Left cardiac atrium (tissue), 4 donors: ENCODE measurements around the gene PPP1R3F. TPM values are rescaled to one million over a fixed set of nuclear protein-coding genes. Genes with fewer than 3 reads are reported as not detected.

ENCODE experiments used
- ATAC-seq, 2 donors: fragments of 200-7000 bp; cut with Tn5 transposase; one replicate each; pipeline ENCODE4 v1.9.1; 2020; ENCODE audit warnings: mild to moderate bottlenecking in 2 of 2, moderate library complexity in 2 of 2
- DNase-seq: peaks from one replicate; pipeline ENCODE4 v3.0.0-alpha.2; 2020
- intact Hi-C, 2 donors: fragments of 100-400 bp; cut with DNase I; formaldehyde crosslinking; loops; one replicate each; pipeline versions ENCODE4 v1.14.1 to v1.15.1; 2022 to 2023
- total RNA-seq, 2 donors: library from RNA; stranded (reverse); fragmentation: NEBNext Ultra II Directional; extraction: Animal tissue kit (Norgen Biotek cat#: 25700); gene quantifications; one replicate each; pipeline ENCODE4 v1.2.1, GENCODE V29; 2021
- donor health status: DM: no; HTN: yes; CAD: no.
- donor health status: DM: no; HTN: yes; CAD: no; lungs with severe emphysema.
- donor health status: DM: yes; HTN: yes; CAD: no.
- donor health status: Dilated cardiomyopathy.

The PPP1R3F gene
- total RNA-seq, 2 donors from 2014 or later, result 17.5 to 22.5 TPM

DNA sequence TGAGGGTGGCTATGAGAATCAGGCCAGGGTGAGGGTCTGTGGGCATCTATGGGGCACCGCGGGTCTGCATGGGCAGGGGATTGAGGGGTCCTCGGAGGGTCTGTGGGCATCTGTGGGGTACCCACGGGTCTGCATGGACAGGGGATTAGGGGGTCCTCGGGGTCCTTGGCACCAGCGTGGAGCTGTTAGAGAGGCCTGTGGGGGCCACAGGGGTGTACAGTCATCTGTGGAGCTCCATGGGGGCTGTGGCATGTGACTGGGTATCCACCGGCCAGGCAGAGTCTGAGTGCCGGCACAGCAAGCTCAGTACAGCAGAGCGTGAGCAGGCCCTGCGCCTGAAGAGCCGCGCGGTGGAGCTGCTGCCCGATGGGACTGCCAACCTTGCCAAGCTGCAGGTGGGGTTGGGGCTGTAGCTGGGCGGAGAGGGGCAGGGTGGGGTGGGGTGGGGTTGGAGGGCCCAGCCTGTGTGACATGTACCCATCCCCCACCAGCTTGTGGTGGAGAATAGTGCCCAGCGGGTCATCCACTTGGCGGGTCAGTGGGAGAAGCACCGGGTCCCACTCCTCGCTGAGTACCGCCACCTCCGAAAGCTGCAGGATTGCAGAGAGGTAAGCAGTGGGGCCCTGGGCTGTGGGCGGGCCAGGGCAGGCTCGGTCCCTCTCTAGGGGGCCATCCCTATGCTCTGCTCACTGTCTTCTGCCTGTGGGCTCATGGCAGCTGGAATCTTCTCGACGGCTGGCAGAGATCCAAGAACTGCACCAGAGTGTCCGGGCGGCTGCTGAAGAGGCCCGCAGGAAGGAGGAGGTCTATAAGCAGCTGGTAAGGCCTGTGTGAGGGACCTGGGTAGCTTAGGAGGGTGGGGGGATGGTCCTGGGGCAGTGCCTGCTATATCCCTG lies 21.4 kb upstream of the PPP1R3F start:
- intact Hi-C loops, result no loop called here
- DNase-seq, result no peak
- no peak for ATAC-seq

- intact Hi-C loops, result no loop called here
- no peak for DNase-seq
- no peak for ATAC-seq
These were observed 20.5 kb upstream of the PPP1R3F start for GRCh38 chrX:49249071-49249470.

- intact Hi-C loops, result no loop called here
- DNase-seq, result no peak
- ATAC-seq, result no peak
These were observed 20.0 kb upstream of the PPP1R3F start for GRCh38 chrX:49249616-49250015.

- ATAC-seq (no peak), DNase-seq (no peak)
- intact Hi-C loops, result no loop called here
These were observed 19.5 kb upstream of the PPP1R3F start for GRCh38 chrX:49250066-49250465.

DNA sequence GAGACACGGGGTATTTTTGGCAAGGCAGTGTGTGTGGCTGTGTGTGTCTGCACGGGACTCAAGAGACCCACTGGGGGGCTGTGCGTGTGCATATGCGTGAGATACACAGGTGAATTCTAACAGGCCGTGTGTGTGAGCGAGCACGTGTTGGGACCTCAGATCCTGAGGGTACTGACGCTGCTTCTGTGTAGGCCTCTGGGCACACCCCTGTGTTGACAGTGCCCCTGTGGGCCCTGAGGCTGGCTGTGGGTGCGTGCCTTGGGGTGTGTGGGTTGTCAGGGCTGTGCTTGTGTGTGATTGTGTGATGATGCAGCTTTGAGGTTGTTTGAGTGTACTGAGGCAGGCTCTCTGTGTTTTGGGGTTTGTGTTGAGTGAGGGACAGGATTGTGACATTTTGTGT lies 19.0 kb upstream of the PPP1R3F start:
- intact Hi-C loops, result no loop called here
- DNase-seq, result no peak
- ATAC-seq, result no peak

DNA sequence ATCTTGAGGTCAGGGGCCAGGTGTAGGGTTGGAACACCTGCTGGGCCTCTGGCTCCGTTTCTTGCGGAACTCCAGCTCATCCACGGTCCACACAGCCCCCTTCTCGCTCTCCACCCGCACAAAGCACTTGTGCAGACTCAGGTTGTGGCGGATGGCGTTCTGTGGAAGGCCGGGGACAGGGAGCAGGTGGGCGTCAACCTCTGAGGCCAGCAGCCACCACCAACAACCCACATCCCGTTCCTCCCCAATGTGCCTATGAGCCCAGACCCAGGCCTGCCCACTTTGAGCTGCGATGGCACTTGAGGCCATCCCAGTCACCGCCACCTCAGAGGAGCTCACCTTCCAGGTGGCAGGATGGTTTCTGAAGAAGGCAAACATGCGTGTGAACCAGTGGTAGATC lies 18.3 kb upstream of the PPP1R3F start:
- DNase-seq (no peak), ATAC-seq (no peak)
- intact Hi-C loops, result no loop called here

DNA sequence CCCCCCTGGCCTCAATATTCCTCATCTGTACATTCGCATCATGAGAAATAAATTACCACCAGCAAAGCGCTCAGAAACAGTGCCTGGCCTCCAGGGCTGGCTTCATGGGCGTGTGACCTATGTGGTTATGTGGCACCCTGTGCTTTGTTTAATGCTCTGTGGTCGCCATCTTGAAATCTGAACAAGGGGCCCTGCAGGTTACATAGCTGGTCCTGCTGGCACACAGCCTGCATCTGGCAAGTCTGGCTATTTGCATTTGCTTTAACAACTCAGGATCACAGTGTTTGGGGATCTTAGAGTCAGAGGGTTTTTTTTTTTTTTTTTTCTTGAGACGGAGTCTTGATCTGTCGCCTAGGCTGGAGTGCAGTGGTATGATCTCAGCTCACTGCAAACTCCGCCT lies 15.0 kb upstream of the PPP1R3F start:
- intact Hi-C loops, result no loop called here
- DNase-seq, result no peak
- ATAC-seq, result no peak

GRCh38 chrX:49256268-49256995 lies 13.2 kb upstream of the PPP1R3F start:
- intact Hi-C loops, result no loop called here
- ATAC-seq, result no peak
- no peak for DNase-seq

DNA sequence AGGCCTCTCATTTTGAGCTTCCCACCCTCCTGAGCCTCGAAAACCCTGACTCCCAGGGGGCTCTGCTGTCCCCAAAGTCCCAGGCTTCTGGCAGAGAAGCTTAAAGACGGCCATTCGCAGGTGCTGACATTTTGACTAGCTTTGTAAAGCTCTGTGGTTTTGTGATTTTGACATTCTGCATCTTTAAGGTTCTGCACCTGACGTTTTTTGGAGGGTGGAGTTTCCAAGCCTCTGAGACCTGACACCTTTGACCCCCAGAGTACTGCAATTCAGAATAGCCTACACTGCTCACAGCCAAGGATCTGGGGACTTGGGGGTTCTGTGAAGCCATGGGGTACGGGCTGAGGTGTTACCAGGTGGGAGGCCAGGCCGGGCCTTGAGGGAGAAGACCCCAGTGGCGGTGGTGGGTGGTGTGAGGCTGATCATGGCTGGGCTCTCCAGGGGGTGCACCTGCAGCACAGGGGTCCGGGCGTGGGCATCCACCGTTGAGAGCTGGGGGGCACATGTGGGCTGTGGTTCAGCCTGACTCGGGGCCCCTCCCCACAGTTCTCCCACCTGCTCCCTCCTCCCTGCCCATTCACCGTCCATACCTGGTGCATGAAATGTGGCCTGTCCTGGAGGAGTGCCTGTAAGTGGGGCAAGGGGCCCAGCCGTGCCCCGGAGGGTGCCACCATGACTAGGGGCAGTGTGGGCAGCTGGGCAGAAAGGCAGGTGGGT lies 12.4 kb upstream of the PPP1R3F start:
- intact Hi-C loops, result no loop called here
- DNase-seq, result no peak
- ATAC-seq, result no peak

- ATAC-seq (no peak), DNase-seq (no peak)
- intact Hi-C loops, result no loop called here
These were observed 11.5 kb upstream of the PPP1R3F start for GRCh38 chrX:49257846-49258748.

GRCh38 chrX:49258749-49259124 lies 10.9 kb upstream of the PPP1R3F start:
- intact Hi-C loops, result no loop called here
- no peak for DNase-seq
- ATAC-seq, result no peak

GRCh38 chrX:49260221-49260985 lies 9.2 kb upstream of the PPP1R3F start:
- intact Hi-C loops, result no loop called here
- ATAC-seq, result no peak
- no peak for DNase-seq

- no peak for DNase-seq
- ATAC-seq, result no peak
- intact Hi-C loops, result no loop called here
These were observed 7.0 kb upstream of the PPP1R3F start for GRCh38 chrX:49262603-49263002.

- no peak for ATAC-seq
- no peak for DNase-seq
- intact Hi-C loops, result no loop called here
These were observed 6.0 kb upstream of the PPP1R3F start for GRCh38 chrX:49263631-49264030.

GRCh38 chrX:49264460-49264859 lies 5.1 kb upstream of the PPP1R3F start, which contains the start of gene FOXP3:
FOXP3 (minus strand) TSS chrX:49264710; CDS start chrX:49258505, 6,205 bp downstream.
- no peak for DNase-seq
- ATAC-seq, result no peak
- intact Hi-C loops, result no loop called here

- DNase-seq, result no peak
- no peak for ATAC-seq
- intact Hi-C loops, result no loop called here
These were observed 2.8 kb upstream of the PPP1R3F start for GRCh38 chrX:49266523-49267445.

GRCh38 chrX:49268702-49269009 lies 937 bp upstream of the PPP1R3F start:
- intact Hi-C loops, result no loop called here
- ATAC-seq (no peak), DNase-seq (no peak)
